GOT3 (cell line): ENCODE measurements around the gene LYPD6B.

ENCODE experiments used
- DNase-seq: peaks from one replicate; lab custom pipeline; 2025; ENCODE audit warnings: mixed read lengths; lab: John Stamatoyannopoulos, UW

Gene LYPD6B

DNA sequence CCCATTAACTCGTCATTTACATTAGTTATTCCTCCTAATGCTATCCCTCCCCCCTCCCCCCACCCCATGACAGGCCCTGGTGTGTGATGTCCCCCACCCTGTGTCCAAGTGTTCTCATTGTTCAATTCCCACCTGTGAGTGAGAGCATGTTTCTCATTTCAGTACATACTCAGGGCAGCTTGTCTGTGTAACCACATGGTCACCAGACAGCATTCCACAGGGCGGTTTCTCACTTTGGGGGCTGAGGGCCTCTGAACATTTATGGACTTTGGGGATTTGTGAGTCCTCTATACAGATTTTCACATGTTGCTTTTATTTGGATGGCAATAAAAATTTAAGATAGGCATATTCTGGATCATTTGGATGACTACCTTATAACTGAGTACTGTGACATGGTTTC, 84.0 kb downstream of the LYPD6B start:
- DNase-seq, result no peak

DNA sequence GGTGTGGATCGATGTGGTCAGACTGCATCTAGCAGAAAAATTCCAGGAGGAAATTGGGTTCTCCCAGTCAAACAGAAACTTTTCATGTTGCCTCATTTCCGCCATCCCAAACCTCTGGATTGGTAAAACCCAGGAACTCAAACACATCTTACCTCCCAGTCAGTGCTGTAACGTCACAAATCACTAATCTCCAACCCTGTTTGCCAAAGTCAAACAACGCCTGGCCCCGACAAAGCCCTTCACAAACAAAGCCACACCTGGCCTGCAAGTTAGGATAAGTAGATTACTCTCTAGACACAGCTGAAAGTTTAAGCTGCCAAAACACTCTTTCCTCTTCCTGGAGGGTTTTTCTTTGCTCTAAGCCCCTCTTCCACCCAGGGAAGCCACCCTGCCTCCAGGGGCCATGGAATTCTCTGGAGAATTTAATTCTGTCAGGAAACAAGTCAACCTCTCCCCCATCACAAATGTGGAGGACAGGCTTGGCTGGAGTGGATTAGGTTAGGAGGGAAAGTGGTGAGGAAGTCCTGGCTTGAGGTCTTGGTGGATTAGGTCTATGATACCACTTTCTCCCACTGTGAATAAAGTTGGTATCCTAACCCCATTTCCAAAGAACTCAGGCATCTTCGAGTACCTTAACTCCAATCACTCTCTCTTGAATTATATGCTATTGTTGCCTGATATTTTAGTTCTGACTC, 86.7 kb downstream of the LYPD6B start:
- DNase-seq, result no peak

DNA sequence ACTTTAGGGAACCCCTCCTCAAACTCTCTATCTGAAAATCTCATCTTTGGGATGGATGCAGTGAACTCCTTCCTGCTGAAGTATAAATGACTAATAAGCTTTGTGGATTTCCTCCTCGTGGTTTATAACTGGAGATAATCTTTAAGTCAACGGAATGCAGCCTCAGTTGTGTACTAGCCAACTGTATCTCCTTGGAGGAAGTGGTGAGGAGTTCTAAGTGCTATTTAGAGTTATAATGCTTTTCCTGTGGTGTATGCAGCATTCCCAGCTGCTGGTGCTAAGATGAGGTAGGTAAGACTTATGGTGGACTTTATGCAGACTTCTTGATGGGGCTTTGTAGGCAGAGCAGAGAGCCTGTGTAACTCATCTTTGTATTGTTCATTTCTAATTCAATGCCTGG, 90.9 kb downstream of the LYPD6B start:
- no peak for DNase-seq

DNA sequence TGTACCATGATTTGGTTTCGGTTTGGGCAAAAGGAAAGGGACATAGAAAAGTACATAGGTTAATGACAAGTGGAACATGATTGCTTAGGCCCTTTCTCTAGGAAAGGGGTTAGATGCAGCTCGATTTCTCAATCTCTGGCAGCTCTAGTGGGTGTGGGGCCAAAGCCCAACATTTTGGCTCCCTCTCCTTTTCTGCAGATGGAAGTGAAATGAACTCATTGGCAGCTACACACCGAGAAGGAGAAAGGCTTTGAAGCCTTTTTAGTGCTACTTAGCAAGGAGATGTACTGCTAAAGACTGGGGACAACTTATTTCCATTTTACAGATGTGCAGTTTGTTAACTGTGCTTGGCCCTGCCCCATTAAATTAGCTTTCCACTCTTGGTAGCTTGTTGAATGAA, 93.8 kb downstream of the LYPD6B start:
- no peak for DNase-seq

DNA sequence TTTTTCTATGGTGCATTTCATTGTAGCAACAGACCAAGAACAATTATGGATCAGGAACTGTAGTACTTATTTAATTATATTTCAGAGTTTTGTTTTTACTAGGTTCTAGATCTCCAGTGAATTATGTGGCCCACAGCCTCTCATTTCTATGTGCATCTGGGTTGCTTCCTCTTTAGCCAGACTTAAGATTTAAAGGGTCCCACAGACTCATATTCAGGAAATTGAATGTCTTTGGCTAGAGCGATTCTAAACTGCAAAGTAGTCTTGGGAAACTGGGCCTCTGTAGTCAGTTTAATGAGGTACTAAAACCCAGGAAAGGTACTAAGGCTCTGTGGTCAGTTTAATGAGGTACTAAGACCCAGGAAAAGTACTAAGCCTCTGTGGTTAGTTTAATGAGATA, 94.4 kb downstream of the LYPD6B start:
- no peak for DNase-seq

DNA sequence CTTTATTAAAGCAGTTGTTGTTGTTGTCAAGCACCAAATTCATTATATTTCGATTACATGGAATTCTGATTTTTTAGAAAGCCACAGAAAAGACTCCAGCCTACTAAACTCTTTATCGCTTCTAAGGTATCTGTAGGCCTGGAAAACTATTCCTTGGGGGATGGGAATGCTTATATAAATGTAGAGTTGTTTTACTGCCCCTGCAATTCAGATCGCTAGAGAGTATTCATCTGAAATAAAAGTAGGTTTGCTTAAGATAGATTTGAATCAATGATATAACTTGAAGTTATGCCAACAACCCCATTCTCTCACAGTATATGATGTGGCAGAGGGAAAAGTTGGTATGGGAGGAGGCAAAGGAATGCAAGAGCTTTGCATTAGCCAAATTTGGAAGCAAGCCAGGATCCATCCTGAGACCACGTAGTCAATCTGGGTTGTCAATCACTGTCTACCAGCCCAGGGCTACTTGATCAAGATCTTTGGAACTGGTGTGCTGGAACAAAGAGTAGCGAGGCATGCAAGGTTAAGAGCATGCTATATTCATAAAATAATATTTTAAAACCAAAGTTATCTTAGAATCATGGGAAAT, 95.9 kb downstream of the LYPD6B start:
- no peak for DNase-seq

DNA sequence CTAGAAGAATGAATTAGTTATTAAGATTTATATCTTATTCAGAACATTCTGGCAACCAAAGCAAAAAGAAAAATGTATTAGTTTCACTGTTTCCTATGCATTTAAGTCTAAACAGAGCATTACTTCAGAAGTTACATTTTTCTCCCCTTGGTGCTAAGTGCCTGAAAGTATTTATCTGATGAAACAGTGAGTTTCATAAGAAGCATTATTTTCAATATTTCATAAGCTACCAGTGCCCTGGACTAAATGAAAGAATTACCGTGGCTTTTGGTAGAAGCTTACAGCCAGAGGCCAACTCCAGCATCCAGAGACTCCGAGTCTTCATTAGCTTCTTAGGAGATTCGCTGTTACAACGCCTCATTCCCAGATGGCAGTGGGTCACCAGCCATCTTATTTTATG, 97.6 kb downstream of the LYPD6B start:
- no peak for DNase-seq

DNA sequence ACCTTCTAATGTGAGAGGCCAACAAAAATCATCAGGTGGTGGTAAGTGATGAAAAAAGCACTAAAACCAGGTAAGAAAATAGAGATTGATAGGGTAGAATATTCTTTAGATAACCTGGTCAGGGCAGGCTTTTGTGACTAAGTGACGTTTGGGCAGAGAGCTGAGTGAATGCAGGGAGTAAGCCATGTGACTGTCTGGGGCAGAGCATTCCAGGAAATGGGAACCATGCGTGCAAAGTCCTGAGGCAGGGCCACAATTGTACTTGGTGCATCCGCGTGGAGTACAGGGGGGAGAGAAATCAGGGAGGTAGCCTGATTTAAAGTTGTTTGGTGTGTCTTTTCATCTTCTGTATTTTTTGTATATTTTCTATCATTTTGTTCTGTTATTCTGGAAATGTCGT, 102.5 kb downstream of the LYPD6B start:
- no peak for DNase-seq

DNA sequence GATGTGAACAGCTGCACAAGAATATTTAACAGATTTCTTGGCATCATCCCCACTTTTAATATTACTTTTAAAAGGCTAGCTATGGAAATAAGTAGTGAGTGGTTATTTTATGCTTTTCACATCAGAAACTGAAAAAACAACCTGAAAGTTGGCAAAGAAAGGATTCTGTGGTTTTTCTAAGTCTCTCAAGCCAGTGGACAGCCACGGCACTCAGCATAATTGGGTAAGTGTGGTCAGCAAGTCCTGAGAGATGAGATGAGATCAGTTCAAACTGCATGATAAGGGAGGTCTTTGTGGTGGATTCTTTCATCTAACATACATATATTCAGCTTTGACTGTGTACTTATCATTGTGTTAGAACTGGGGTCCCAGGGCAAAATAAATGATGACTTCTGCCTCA, 105.2 kb downstream of the LYPD6B start:
- DNase-seq, result no peak

DNA sequence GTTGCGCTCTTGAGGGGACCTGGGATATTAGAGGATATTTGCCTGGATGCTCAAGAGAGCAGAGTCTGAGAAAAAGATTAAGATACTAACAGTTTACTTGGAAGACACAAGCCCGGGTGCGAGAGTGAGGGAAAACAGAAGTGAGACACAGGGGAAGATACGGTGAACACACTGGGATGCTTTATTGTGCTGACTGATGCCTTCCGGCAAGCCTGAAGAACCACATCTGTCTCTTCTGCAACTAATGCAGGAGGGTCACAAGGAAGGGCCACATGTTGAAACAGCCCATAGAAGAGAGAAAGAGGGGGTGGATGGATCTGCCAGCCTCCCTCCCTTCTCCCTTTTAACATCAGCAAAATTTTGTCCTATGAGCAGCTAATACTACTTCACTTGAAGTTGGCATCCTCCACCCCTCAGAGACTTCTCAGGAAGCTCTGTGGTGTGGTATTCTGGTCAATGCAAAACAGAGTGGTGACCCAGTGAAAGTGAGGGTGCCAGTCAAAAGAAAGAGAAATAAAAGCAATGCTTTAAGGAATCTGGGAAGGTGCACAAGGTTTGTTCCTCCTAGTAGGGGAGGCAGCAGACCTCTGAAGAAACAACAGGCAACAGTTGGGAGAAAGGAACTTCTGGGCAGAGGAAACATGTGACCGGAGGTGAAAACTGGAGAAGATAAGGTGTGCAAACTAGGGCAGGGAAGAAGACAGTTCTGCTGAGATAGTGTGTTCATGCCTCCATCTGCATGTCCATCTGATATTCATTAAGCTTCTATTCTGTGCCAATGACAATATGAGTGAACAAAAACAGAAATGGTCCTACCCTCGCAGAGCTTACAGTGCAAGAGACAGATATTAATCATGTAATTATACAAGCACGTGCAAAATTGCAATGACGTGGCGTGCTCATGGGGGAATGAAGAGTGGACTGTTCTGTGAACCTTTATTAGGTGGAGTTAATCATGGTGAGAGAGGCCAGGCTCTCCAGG, 107.1 kb downstream of the LYPD6B start:
- DNase-seq, result no peak

DNA sequence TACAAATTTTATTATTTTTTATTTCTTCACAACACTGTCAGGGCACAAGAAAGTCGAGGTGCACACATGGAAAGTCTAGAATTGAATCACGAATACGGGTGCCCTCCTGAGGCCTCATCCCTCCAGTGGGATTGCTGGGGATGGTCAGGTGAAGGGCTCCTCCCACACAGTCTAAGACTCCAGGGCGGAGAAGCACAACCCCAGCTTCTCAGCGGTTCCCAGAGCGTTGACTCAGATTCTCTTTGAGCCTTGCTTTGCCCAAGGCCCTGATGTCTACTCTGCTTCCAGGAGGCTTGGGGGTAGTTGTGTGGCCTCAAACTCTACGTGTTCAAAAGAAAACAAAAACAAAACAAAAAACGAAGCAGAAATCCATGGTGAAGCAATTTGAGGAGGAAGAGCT, 108.4 kb downstream of the LYPD6B start:
- no peak for DNase-seq

DNA sequence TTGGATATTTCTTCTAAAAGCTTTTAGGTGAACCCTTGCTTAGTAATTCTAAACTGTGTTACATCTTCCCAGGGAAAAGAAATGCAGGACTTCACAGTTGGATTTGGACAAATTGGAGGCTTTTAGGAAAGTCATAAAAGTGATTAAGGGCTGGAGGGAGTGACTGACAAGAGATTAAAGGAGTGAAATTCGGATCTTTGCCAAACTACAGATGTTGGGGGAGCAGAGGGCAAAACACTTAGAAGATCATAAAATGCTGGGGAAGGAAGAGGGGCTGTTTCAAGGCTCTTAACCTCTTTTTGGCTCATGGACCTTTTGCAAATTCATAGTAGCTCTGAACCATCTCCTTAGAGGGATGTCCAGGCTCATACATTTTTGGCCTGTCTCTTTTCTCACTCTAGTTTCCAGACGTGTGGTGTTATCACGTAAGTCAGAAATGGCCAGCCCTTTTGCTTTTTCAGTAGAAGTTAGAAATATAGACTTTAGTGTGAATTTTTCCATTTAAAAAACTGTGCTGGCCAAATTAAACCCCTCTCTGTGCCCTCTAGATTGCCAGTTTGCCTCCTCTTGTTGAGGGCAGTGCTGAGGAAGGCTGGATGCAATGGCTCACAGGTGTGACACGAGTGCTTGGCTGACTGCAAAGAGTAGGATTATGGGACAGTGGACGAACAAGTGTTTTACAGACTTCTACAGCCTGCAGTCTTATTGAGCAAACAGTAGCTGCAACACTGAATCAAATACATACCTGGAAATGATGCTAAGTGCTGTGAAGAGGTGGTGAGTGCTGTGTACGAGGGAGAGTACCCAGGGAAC, 109.9 kb downstream of the LYPD6B start:
- DNase-seq, result no peak

DNA sequence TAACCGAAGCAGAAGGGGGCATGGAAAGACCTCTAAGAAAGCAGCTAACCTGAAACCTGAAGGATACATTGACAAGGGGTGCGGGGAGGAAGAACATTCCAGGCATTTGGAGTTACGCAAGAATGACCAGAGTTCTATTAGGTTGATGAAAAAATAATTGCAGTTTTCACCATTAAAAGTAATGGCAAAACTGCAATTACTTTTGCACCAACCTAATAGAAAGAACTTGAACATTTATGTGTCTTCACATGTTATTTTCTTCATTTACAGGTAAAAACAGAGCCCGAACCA, 110.5 kb downstream of the LYPD6B start:
- DNase-seq, result no peak

DNA sequence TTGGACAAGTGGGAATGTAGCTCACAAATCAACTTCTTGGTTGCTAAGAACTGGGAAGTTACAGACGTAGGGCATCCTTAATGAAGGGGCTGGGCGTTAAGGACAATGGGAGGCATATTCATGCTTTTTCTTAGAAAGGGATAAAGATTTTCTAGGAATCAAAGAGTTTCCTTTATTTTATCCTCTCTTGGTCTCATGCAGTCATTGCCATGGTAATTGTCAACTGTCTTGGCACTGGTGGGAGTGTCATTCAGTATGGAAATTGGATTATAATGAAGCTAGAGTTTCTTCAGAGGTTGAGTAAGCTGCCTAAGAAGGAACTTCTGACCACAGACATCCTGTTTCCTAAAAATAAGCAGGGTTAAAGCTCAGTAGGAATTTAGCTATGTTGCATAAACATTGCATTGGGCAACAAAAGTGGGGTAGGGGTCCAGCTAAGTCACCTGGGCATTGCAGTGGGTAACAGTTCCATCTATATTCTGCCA, 114.0 kb downstream of the LYPD6B start:
- no peak for DNase-seq

DNA sequence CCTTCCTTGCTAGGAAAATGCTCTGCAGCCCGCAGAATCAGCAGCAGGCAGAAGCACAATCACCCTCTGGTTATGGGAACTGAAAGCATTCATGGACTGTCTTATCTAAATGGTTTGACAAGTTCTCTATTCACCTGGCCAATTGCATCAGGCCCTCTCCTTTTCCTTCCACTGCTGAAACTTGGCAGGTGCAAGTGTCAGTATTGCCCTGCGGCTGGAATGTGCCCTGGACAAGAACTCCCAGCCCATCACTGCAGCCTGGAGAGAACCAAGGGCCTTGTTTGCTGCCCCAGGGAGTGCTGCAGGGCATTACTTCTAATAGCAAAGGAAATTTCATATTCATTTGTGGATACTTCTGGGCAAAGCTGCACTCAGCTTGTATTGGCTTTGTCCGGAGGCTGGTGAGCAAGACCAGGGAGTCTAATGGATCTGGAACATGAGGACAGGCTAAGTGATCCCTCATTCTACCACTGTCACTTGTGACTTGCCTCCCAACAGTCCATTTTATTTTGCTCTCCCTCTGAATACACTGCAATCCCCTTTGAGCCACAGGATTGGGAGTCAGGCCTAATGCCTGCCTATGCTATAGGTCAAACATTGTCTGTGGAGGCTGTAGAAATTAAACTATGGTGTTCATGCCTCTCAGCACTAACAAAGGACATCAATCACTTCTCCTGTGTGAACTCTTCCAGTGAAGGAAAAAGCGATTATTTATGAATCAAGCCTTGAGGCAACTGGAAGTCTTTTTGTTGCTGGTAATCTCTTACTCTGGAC, 116.9 kb downstream of the LYPD6B start:
- DNase-seq, result no peak

DNA sequence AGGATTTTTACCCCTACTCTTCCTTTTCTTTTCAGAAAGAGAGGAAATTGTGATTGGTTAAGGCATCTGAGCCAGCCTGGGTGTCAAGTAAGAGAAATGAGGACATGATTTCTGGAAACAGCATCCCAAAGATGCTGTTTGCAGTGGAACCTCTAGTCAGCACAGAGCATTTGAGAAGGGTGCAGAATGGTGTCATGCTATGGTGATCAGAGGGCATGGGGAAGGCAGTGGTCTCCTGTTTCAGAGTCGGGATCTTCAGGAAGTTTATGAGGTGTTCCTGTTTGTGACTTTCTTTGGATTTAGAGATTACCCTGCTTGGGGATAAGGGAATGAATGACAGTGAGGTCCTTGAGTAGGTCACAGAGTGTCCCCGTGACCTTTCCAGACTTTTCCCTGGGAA, 117.5 kb downstream of the LYPD6B start:
- DNase-seq, result no peak

DNA sequence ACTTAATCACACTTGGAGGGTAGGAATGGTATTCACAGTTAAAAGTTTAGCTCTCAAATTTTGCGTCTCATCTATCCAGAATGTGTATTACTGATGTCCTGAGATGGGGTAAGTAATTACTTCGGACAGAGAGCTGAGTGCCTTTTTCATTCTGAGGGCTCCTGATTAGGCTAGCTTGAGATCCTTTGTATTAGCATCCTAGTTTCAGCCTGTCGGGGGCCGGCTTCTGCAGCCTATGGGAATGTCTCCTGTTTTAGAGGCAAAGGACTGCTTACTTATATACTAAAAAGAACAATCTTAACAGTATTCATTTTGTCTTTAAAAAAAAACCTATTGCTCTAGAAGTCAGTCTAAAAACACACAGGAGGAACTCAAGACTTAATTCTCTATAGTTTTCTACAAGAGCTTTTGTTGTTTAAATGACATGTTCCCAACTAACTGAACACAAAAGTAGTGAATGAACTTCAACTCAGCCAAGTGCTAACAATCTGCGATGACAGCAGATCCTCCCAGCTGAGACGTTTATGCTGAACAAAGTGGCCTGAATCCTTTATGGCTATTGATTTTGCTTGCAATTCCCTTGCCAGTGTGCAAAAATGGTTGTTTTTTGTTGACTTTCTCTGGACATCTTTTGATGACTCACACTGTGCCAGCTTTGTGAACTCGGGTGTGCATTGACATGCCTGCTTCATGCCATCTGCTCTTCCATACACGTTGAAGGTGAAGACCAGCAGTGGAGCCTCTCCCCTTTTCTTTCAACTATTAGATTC, 118.7 kb downstream of the LYPD6B start:
- no peak for DNase-seq

DNA sequence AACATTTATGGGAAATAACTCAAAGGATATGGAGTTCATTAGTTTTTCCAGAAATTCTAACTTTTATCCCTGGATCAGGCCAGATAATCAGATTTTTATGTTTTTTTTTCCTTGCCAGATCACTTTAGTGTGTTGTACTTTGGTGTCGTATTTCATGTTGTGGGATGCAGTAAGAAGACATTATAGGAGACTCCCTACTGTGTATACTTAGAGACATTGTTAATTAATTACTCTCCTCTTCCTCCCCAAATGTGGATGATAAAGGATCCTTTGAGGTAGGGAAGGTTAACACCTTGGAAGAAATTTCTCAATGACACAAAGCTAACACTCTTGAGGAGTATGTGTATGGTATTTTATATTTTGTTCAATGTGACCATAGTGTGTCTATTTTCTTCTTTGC, 120.5 kb downstream of the LYPD6B start:
- DNase-seq, result no peak

DNA sequence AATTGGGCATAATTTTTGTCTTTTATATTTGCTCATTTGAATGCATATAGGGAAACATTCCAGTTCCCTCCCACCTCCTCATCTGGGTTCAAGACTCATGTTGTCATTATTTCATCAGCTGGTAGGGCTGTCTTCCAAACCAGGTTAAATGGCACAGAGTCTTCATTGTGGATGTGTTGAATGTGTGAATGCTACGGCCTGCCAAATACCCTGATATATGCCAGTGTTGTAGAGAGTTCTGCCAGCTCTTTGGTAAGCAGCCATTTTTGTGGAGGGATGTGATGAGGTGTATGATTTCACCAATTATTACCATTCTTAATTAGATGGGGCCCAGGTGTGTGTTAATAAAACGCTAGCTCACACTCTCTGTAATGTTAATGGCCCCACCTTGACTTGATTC, 121.7 kb downstream of the LYPD6B start:
- no peak for DNase-seq

DNA sequence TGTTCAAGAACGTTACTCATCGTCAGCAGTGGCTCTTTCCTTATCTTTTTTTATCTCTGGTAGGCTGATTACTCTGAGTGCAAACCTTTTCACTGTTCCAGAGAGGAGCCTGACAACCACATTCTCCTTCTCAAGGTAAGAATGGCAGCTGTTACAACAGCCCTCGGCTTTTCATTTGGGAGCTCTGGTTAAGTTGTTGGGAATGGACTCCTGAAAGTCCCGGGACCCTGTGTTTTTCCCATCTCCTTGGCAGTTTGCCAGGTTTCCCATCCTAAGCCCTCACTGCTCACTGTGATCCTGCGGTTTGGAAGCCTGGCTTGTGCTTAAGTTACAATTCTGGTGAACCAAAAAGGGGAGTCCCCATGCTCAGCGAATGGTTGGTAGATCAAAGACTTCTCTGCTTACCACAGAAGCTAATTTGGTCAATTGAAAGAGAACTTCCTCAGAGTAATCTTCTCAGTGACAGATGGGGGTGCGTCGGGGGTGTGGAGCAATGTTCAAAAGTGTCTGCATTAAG, 122.3 kb downstream of the LYPD6B start:
- DNase-seq, result no peak
